OCI-LY3 (cell line): Measurements from ENCODE around the gene FBRSL1.

Experiments
- EZH2phosphoT487 ChIP-seq: fragments of 200-600 bp; shearing (Covaris generic); IDR thresholded peaks from 2 replicates; pipeline ENCODE4 v1.6.1; 2018; ENCODE audit warnings: antibody characterized with exemption, mixed run types, low read depth
- TF ChIP-seq, protein P1 (sequence below): fragments of 200-600, 300-600 bp; sonication (generic); IDR thresholded peaks from 2 replicates; pipeline ENCODE4 v1.5.1; 2014; ENCODE audit warnings: antibody characterized with exemption, low read length, low read depth

DNA sequence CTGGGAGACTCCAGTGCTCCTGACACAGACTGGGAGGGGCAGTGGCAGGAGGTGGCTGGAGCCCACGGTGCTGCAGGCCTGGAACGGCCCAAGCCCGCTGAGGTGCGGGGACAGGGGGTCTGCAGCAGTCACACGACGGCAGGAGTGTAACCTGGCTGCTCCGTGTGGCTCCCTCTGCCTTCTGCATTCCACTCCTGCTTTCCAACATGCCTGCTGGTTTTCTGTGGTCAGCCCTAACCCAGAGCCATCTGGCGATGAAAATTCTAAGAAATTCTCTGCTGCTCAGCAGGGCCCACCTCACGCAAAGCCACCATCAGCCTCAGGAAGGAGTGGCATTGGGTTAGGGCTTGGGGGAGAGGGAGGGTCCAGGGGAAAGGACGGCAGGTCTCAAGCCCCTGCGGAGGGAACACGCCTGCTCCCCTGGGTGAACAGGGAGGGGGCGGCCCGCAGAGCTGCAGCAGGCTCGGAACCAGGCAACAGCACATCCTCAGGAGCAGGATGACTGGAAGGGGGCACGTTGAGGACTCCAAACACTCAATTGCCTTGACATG, 5.0 kb upstream of the FBRSL1 start:
- TF ChIP-seq, protein P1, sequence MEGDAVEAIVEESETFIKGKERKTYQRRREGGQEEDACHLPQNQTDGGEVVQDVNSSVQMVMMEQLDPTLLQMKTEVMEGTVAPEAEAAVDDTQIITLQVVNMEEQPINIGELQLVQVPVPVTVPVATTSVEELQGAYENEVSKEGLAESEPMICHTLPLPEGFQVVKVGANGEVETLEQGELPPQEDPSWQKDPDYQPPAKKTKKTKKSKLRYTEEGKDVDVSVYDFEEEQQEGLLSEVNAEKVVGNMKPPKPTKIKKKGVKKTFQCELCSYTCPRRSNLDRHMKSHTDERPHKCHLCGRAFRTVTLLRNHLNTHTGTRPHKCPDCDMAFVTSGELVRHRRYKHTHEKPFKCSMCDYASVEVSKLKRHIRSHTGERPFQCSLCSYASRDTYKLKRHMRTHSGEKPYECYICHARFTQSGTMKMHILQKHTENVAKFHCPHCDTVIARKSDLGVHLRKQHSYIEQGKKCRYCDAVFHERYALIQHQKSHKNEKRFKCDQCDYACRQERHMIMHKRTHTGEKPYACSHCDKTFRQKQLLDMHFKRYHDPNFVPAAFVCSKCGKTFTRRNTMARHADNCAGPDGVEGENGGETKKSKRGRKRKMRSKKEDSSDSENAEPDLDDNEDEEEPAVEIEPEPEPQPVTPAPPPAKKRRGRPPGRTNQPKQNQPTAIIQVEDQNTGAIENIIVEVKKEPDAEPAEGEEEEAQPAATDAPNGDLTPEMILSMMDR: no peak
- no peak for TF ChIP-seq EZH2phosphoT487
